Heart left ventricle (tissue), 16 donors: ENCODE measurements around the gene DPM1. TPM values are rescaled to one million over a fixed set of nuclear protein-coding genes. Genes with fewer than 3 reads are reported as not detected.

Source experiments
- ATAC-seq, 4 donors: fragments of 200-7000 bp; cut with Tn5 transposase; one replicate each; pipeline ENCODE4 v1.9.1; 2020 to 2022; ENCODE audit warnings: moderate library complexity in 4 of 4, mild to moderate bottlenecking in 3 of 4, moderate number of reproducible peaks in 1 of 4
- DNase-seq, 5 donors: peaks; one replicate each; pipeline ENCODE4 v3.0.0-alpha.2; 2020
- H3K27ac ChIP-seq, 12 donors: fragments of 200-600 bp; sonication (generic) in 4 of 12; one replicate each; pipeline versions ENCODE4 v1.5.0 to v1.8.0; 2016 to 2022; ENCODE audit warnings: mild to moderate bottlenecking in 2 of 12
- H3K27me3 ChIP-seq, 9 donors: fragments of 200-600 bp; sonication (generic) in 2 of 9; one replicate each; pipeline versions ENCODE4 v1.5.1 to v1.8.0; 2016 to 2022; ENCODE audit warnings: mild to moderate bottlenecking in 3 of 9
- H3K36me3 ChIP-seq, 9 donors: fragments of 200-600 bp; sonication (generic) in 2 of 9; one replicate each; pipeline versions ENCODE4 v1.5.0 to v1.8.0; 2018 to 2022; ENCODE audit warnings: mild to moderate bottlenecking in 2 of 9
- H3K4me1 ChIP-seq, 12 donors: fragments of 200-600 bp; sonication (generic) in 4 of 12; one replicate each; pipeline versions ENCODE4 v1.5.0 to v1.8.0; 2016 to 2022; ENCODE audit warnings: mild to moderate bottlenecking in 3 of 12
- H3K4me3 ChIP-seq, 12 donors: fragments of 200-600 bp; sonication (generic) in 4 of 12; one replicate each; pipeline versions ENCODE4 v1.5.0 to v1.8.0; 2017 to 2022; ENCODE audit warnings: mild to moderate bottlenecking in 9 of 12, moderate library complexity in 4 of 12
- H3K9me3 ChIP-seq, 12 donors: fragments of 200-600 bp; sonication (generic) in 4 of 12; one replicate each; pipeline versions ENCODE4 v1.5.0 to v1.8.0; 2016 to 2022; ENCODE audit warnings: mild to moderate bottlenecking in 1 of 12
- POLR2A ChIP-seq, 2 donors: fragments of 450-650 bp; IDR thresholded peaks; one replicate each; pipeline ENCODE4 v1.6.1; 2017; ENCODE audit warnings: antibody characterized with exemption in 2 of 2, mild to moderate bottlenecking in 2 of 2, moderate library complexity in 2 of 2
- WGBS, 4 donors: extraction: QIAGEN DNeasy Blood & Tissue Kit in 2 of 4; methylation state at CpG; one replicate each; pipeline versions ENCODE4 v1.1.5 to v1.1.7; 2013 to 2018; 5-methylcytosine and 5-hydroxymethylcytosine counted together
- intact Hi-C, 10 donors: fragments of 100-400 bp; cut with DNase I; formaldehyde crosslinking; loops; one replicate each; pipeline versions ENCODE4 v1.11.1 to v1.14.2; 2022
- long read RNA-seq, 3 donors: library from polyadenylated mRNA; unstranded; transcript quantifications; one replicate each; pipeline ENCODE4 v2.0.0, GENCODE V29; 2020 to 2021
- polyA plus RNA-seq, 2 donors: library from polyadenylated mRNA; stranded (reverse); fragments of 200-250 nt; gene quantifications; one replicate each; pipeline ENCODE4 v1.2.3, GENCODE V29; 2013
- total RNA-seq, 9 donors: library from RNA; depleted of rRNA in 2 of 9; stranded (reverse); fragments of >200 nt in 2 of 9; fragmentation: NEBNext Ultra II Directional in 3 of 9; extraction: Animal tissue kit (Norgen Biotek cat#: 25700) in 3 of 9; gene quantifications; one replicate each; pipeline versions ENCODE4 v1.1.0 to v1.2.4, GENCODE V29; 2016 to 2023
- TF ChIP-seq, protein P1 (sequence below), 12 donors: fragments of 200-600 bp; sonication (generic) in 4 of 12; IDR thresholded peaks; one replicate each; pipeline versions ENCODE4 v1.5.0 to v1.8.0; 2018 to 2022; ENCODE audit warnings: antibody characterized with exemption in 12 of 12, mild to moderate bottlenecking in 5 of 12
- donor health status: ischemic (EF 13 %, LVEDD 7.1; RV severe dilation, severe dysfunction).
- donor health status: healthy with polysubstance abuse.
- donor health status: DM: no; HTN: yes; CAD: no.
- donor health status: DM: no; HTN: no; CAD: no.
- donor health status: ischemic (EF 25% LVEDD 6.9; RV normal size, moderate dysfunction).
- donor health status: ischemic (EF 25% LVEDD 5.7; RV mildly dilated, moderate dysfunction).
- donor health status: healthy.
- donor health status: DM: yes; HTN: yes; CAD: no.
- donor health status: ischemic (EF 35%, LVEDD 5.7; RV mildly dilated, moderate dysfunction).
- donor health status: nonischemic (EF 11% LVEDD 7.7; RV severe dilation, severe dysfunction).
- donor health status: DM: yes; HTN: yes; CAD: no.
- donor health status: PGD.
- donor health status: ischemic (EF 29% LVEDD 5.4; RV normal size, mild dysfunction).
- donor health status: nonischemic (EF 23%, LVEDD 6.1; RV moderate dilation, normal function).

The DPM1 gene
- 10 to 100 TPM; 32.5 to 53.1 (median 49.5) TPM for total RNA-seq
- polyA plus RNA-seq = 10 to 100 TPM; 32.5 to 58.2 TPM
- long read RNA-seq, donor 1, transcript DPM1-203 (9 exons, 1,075 nt) = major isoform, 18 of 33 reads
- long read RNA-seq, donor 1, partial matches to known transcripts = 5 of 33 reads
- long read RNA-seq, donor 1, other reads (novel, unspliced or antisense) = 6 of 33 reads
- long read RNA-seq, donor 2, transcript DPM1-203 (9 exons, 1,075 nt) = major isoform, 16 of 24 reads
- long read RNA-seq, donor 2, partial matches to known transcripts = 2 of 24 reads
- long read RNA-seq, donor 2, other reads (novel, unspliced or antisense) = 2 of 24 reads
- long read RNA-seq, donor 3, transcript DPM1-203 (9 exons, 1,075 nt) = major isoform, 5 of 14 reads
- long read RNA-seq, donor 3, partial matches to known transcripts = 5 of 14 reads
- long read RNA-seq, donor 3, other reads (novel, unspliced or antisense) = 3 of 14 reads

- Histone ChIP-seq H3K4me1 (peaks cover 5 to 58% (median 45%) of the 10 kb centered on the region in 12 donors), H3K36me3 (peaks cover 0 to 41% (median 32%) of the 10 kb centered on the region in 9 donors), H3K27ac (peak within 1 kb of the TSS; percentile 86 to 98 (median 92)), H3K27me3 (no peaks in the 10 kb centered on the region), H3K4me3 (peak within 1 kb of the TSS; percentile 70 to 97 (median 92)), H3K9me3 (peaks cover 0 to 7% (median 0%) of the 10 kb centered on the region in 12 donors)
- intact Hi-C loops = loop anchor here in 4 of 10 donors (1.0 to 5.0 kb wide), 3 partner anchors 27 to 166 kb away; partner anchors contain the start of gene ADNP (in 3 of the 4)
- ATAC-seq = peak; percentile 83 to 91 (median 86)
- peak; percentile 89 to 92 (median 92) for DNase-seq
- WGBS, 4 donors = 0 to 1% (median 0%) methylated on average over 34 to 52 of the region's 52 CpGs
- peak in 1 of 2 donors; percentile 69 for TF ChIP-seq POLR2A (IDR thresholded peaks at IDR 0.05)
- TF ChIP-seq, protein P1, sequence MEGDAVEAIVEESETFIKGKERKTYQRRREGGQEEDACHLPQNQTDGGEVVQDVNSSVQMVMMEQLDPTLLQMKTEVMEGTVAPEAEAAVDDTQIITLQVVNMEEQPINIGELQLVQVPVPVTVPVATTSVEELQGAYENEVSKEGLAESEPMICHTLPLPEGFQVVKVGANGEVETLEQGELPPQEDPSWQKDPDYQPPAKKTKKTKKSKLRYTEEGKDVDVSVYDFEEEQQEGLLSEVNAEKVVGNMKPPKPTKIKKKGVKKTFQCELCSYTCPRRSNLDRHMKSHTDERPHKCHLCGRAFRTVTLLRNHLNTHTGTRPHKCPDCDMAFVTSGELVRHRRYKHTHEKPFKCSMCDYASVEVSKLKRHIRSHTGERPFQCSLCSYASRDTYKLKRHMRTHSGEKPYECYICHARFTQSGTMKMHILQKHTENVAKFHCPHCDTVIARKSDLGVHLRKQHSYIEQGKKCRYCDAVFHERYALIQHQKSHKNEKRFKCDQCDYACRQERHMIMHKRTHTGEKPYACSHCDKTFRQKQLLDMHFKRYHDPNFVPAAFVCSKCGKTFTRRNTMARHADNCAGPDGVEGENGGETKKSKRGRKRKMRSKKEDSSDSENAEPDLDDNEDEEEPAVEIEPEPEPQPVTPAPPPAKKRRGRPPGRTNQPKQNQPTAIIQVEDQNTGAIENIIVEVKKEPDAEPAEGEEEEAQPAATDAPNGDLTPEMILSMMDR (IDR thresholded peaks at IDR 0.05) = no peak
Observed at GRCh38 chr20:50957798-50958614, at the start of gene DPM1. Gene DPM1, minus strand, starts transcription at chr20:50958532. Its CDS starts 9 bp downstream, at chr20:50958523.

- Histone ChIP-seq H3K27ac (no peak overlapping the region), H3K36me3 (no peaks in the 10 kb centered on the region), H3K9me3 (no peaks in the 10 kb centered on the region), H3K27me3 (peaks cover 0 to 28% (median 0%) of the 10 kb centered on the region in 9 donors), H3K4me1 (no peaks in the 10 kb centered on the region), H3K4me3 (no peak overlapping the region)
- TF ChIP-seq, protein P1 (IDR thresholded peaks at IDR 0.05) = no peak
- TF ChIP-seq POLR2A (IDR thresholded peaks at IDR 0.05) = no peak
- intact Hi-C loops = no loop called here
- no peak for ATAC-seq
- no peak for DNase-seq
- 88 to 91% (median 89%) methylated on average over 7 of the region's 7 CpGs for WGBS, 4 donors
Observed at GRCh38 chr20:51005214-51005613, 46.9 kb upstream of the DPM1 start.

DNA sequence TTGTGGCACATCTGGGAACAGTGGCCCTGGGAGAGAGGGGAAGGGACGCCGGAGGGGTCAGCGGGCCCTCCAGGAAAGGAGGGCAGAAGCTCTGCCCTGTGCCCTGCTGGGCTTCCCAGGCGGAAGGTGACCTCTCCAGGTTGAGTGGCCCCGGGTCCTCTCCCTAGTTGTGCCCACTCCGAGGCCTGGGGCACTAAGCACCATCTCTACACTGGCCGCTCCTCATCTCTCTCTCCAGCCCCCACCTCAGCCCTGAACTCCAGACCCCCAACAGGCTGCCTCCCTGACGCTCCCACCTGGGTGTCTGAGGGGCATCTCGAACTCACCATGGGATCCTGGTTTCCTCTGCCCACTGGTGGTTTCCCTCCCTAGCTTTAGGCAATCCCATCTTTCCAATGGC, 46.4 kb upstream of the DPM1 start:
- TF ChIP-seq POLR2A (IDR thresholded peaks at IDR 0.05) = no peak
- TF ChIP-seq, protein P1 (IDR thresholded peaks at IDR 0.05) = no peak
- H3K4me1 ChIP-seq = no peaks in the 10 kb centered on the region
- WGBS, 4 donors = 91 to 95% (median 93%) methylated on average over 6 to 9 of the region's 9 CpGs
- peak in 1 of 4 donors; percentile 29 for ATAC-seq
- intact Hi-C loops = no loop called here
- H3K36me3 ChIP-seq = no peaks in the 10 kb centered on the region
- H3K27me3 ChIP-seq = peaks cover 0 to 32% (median 0%) of the 10 kb centered on the region in 9 donors
- H3K9me3 ChIP-seq = no peaks in the 10 kb centered on the region
- no peak overlapping the region for H3K27ac ChIP-seq
- no peak for DNase-seq
- no peak overlapping the region for H3K4me3 ChIP-seq
